Activated CD8-positive, alpha-beta memory T cell treated with anti-CD3 and anti-CD28 coated beads for 24 hours (primary cell): Measurements from ENCODE around the gene OXNAD1.

Source experiments
- DNase-seq: peaks from one replicate; pipeline ENCODE4 v3.0.0-alpha.2; 2020

Gene OXNAD1

DNA sequence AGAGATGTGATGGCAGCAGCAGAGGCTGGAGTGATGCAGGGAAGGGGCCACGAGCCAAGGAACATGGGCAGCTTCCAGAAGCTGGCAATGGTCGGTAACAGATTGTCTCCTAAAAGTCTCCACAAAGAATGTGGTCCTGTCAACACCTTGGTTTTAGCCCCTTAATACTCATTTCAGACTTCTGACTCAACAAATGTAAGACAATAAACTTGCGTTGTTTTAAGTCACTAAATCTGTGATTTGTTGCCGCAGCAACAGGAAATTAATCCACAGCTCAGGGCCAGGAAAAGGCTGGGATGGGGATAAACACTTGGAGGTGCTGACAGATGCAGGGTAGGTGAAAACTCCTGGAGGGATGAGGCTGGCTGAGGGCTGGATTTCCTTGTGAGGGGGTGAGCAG is 69.9 kb downstream of the OXNAD1 start:
- no peak for DNase-seq

- no peak for DNase-seq
Measured at GRCh38 chr3:16335333-16335732, 70.3 kb downstream of the OXNAD1 start.

- DNase-seq, result peak; percentile 55
Measured at GRCh38 chr3:16335772-16336645, 71.0 kb downstream of the OXNAD1 start.

- DNase-seq, result peak; percentile 51
Measured at GRCh38 chr3:16336825-16337224, 71.8 kb downstream of the OXNAD1 start.

- DNase-seq, result peak; percentile 69
Measured at GRCh38 chr3:16337856-16338540, 73.0 kb downstream of the OXNAD1 start.

DNA sequence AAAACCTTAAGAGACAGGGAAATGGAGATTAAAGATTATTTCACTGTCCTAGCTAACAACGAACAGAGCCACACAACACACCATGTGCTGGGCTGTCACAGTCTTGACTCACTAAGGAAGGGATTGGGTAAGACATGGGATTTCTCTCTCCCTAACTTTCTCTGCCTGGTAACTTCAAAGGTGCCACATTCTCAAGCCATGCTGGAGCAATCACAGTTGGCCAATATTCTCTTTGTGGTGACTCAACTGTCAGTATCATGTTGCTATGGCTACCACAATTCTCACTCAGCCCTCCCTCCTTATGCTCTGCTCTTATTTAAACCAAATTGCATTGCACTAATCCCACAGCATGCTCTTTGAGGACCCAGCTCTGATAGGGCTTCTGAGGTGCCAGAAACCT is 74.0 kb downstream of the OXNAD1 start:
- peak; percentile 61 for DNase-seq

GRCh38 chr3:16343101-16343500 is 78.1 kb downstream of the OXNAD1 start:
- DNase-seq, result no peak

DNA sequence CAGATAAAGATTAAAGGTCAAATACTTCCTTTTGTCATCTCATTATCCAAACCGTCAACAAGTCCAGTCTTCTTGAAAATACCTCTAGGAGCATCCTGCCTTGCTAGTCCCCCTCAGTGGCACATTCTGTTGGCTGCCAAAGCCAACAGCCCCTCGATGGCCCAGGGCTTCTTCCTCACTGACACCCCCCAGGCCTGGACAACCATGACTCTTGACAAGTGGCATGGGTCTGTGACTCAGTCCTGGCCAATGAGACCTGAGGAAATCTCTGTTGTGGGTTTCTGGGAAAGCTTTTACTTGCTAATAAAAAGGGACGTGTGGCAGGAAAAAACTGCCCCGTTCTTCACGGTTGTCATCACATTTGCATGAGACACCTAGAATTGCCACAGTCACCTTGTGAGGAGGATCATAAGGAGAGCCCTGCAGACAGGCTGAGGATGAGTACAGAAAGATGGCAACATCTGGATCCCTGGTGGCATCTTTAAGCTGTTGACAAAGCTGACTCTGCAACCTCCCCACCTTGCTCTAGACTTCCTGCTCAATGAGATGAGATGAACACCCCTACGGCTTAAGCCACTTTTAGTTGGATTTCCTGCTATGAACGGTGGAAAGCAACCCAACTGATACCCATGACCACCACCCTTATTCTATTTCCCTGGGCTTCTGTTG is 81.5 kb downstream of the OXNAD1 start:
- peak; percentile 37 for DNase-seq

DNA sequence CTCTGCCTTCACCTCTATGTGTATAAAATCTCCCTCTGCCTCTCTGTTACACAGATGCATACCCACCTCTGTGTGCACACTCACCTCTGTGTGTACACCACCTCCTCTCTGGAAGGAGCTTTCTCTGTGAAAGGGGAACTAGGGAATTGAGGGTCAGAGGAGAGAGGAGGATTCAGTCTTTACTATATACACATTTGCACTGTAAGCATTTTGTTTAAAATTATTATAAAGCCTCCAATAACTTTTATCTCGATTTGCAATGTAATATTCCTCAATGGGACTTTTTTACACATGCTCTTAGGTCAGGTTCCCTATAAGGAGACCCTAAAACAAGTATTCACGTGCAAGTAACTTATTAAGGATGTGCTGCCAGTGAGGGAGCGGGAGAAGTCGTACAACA is 82.5 kb downstream of the OXNAD1 start:
- no peak for DNase-seq

DNA sequence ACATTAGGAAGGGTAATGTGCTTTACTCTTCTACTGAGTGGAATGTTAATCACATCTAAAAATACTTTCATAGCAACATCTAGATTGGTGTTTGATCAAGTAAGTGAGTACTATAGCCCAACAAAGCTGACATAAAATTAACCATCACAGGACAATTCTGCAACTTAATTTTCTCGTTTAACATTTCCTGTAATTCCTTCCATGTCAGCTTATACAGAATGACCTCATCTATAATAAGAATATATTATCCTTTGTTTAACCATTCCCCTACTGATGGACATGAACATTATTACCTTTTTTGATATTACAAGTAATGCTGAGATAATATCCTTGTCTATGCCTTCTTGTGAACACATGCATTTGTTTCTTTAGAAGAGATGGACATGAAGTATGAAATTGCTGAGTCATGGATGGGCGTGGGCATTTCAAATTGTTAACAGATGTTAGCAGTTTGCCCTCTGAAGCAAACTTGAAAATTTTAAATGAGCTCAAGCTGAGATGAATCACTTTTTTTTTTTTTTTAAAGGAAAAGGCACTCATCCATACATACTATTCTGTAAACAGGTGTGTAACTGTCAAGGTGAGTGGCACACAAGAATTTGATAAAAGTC is 85.1 kb downstream of the OXNAD1 start:
- DNase-seq, result no peak

DNA sequence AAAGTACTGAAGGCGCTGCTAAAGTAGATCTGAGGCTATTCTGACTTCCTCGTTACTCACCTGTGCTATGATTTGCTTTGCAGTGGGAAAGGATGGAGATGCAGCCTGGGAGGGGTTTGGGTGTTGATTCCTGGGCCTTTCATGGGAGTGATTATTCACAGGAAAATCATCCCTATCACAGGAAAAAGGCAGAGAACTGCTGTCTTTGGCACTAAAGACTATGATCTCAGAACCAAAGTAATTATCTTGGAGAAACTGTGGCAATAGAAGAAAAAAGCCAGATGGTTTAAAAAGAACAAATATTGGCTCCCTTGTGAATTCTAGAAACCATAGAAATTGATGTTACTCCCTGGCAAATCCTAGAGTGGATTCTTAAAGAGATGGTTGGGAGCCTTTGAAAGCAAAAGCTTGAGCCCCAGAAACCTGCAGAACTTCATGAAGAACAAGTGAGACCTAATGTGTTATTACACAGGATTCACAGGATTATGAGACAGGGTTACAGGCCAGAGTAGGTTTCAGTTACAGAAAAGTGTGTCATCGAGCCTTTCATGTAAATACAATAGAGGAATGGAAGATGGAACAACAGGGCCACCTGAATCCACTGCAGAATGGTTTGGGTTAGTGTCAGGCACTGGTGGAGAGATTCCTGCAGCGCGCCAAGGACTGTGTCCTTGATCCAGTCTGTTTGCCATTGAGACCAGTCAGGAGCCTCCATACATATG is 85.7 kb downstream of the OXNAD1 start:
- no peak for DNase-seq

GRCh38 chr3:16352428-16352827 is 87.4 kb downstream of the OXNAD1 start:
- DNase-seq, result no peak

- peak; percentile 52 for DNase-seq
Measured at GRCh38 chr3:16354291-16354690, 89.3 kb downstream of the OXNAD1 start.
